GM21381 (cell line): ENCODE results near the gene PCBP3.
"Not testable (repeated sequence)": the region's sequence is repeated elsewhere in the genome, so short reads cannot be mapped to it uniquely, and the experiment has no call there.

Experiments
- ATAC-seq: cut with Tn5 transposase; IDR thresholded peaks from one replicate; pipeline ENCODE4 v1.9.1; 2021; ENCODE audit warnings: mild to moderate bottlenecking, moderate library complexity; ENCODE audit not compliant: unreplicated experiment

Gene PCBP3

GRCh38 chr21:45869121-45870007, 225.8 kb downstream of the PCBP3 start:
- ATAC-seq = no peak

DNA sequence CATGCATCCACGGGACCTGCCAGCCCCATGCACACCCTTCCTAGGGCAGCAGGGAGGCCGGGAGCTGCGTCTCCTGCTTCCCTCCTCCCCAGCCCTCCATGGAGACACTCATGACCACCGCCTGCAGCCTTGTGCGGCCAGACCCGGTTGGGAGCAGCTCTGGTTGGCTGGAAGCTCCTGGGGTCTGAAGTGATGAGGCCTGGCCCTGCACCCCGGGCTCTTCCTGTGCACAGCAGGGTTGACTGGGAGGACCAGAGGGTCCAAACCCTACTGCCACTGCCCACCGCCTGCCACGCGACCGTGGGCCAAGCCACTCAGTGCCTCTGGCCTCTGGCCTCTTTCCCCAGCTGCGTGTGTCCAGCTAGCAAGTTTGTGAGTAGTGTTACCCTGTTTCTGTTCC, 226.9 kb downstream of the PCBP3 start:
- no peak for ATAC-seq

DNA sequence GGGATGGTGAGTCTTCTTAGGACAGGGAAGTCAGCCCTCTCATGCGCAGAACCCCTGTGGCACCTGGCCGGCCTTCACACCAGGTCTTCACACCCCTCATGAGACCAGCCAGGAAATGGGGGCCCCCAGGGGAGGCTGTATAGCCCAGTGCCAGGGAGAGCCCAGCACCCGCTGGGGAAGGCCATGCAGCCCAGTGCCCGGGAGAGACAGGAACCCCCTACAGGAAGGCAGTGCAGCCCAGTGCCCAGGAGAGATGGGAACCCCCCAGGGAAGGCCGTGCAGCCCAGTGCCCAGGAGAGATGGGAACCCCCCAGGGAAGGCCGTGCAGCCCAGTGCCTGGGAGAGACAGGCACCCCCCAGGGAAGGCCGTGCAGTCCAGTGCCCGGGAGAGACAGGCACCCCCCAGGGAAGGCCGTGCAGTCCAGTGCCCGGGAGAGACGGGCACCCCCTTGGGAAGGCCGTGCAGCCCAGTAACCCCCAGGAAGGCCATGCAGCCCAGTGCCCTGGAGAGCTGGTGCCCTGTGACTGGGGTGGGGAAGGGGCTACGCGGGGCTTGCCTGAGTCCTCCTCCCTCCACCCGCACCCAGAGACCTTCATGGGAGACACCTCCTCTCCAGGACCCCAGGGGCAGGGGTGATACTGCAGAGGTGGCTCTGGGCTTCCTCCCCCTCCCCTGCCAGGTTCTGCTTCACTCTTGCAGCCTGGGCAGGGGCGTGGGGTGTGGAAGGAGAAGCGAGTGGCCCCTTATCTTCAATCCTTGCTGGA, 227.5 kb downstream of the PCBP3 start:
- ATAC-seq = no peak

DNA sequence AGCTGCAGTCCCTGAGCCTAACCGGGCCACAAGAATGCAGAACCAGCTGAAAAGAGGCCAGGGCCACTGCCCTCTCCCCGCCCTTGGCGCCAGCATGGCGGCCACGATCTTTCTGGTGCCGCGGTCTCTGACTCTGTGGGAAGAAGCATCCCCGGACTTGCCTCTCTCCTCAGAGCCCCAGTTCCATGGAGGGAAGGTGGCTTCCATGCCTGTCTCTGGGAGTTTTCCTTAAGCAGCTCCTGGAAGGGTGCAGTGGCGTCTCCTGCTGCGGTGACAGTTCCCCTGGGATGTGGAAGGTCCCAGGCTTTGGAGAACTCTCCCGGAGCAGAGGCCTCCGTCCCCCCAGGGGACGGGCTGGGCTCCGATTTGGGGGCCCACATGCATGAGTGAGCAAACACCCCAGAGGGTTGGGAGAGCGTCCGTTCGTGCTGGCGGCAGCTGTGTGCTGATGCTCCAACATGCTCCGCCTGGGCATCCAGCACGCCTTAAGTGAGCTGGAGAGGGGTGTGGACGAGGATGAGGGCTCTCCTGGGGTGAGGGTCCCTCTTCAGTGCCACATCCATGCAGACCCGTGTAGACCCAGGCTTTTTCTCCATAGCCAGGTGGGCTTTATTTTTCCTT, 228.2 kb downstream of the PCBP3 start:
- no peak for ATAC-seq

GRCh38 chr21:45872471-45872870, 228.9 kb downstream of the PCBP3 start:
- ATAC-seq = no peak

DNA sequence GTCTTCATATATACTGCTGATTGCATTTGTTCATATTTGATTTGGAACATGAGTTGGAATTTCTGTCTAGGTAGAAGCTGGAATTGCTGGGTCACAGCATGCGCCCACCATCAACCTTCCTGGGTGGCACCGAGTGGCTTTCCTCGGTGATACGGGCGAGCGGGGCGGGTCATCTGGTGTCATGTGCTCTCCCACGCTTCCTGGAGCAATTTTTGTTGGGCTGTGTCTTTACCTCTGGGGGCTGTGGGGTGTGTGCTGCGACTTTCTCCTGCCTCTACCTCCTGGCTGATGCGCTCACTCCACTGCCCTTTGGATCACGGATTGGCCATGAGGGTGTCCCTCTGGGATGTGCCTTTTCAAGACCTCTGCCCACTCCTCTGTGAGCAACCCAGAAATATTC, 229.4 kb downstream of the PCBP3 start:
- ATAC-seq = no peak

GRCh38 chr21:45873418-45873817, 229.9 kb downstream of the PCBP3 start:
- no peak for ATAC-seq

- ATAC-seq = no peak
Observed at GRCh38 chr21:45873866-45874265, 230.3 kb downstream of the PCBP3 start.

- ATAC-seq = no peak
Observed at GRCh38 chr21:45874716-45875415, 231.3 kb downstream of the PCBP3 start.

DNA sequence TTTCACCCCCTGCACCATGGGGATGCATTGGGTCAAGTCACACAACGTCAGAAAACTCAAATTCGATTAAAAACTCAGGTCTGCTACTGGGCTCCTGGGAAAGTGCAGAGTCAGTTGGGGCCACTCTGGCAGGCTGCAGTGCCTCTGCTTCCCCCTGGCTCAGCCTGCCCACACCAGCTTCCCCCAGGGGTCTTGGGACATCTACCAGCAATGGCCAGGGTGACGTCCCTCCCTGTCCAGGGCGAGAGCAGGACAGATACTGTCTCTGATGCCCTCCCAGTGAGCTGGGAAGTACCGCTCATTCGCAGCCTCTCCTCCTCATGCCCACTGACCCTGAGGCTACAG, 231.9 kb downstream of the PCBP3 start:
- ATAC-seq = no peak

DNA sequence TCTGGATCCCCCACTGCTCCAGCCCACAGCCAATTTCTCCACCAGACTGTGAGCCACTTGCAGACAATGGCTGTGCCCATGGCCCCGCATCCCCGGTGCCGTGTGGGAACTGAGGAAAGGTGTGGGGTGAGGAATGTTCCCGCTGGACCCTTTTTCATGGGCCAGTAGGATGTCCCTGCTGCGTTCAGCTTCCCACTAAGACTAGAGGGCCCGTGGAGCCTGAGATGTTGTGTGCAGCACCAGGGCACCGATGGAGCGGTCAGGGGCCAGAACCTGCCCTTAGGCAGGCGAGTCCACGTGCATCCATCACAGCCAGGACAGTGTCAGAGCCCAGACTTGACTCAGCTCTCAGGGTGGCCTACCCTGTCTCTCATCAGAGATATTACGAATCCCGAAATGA, 232.4 kb downstream of the PCBP3 start:
- no peak for ATAC-seq

DNA sequence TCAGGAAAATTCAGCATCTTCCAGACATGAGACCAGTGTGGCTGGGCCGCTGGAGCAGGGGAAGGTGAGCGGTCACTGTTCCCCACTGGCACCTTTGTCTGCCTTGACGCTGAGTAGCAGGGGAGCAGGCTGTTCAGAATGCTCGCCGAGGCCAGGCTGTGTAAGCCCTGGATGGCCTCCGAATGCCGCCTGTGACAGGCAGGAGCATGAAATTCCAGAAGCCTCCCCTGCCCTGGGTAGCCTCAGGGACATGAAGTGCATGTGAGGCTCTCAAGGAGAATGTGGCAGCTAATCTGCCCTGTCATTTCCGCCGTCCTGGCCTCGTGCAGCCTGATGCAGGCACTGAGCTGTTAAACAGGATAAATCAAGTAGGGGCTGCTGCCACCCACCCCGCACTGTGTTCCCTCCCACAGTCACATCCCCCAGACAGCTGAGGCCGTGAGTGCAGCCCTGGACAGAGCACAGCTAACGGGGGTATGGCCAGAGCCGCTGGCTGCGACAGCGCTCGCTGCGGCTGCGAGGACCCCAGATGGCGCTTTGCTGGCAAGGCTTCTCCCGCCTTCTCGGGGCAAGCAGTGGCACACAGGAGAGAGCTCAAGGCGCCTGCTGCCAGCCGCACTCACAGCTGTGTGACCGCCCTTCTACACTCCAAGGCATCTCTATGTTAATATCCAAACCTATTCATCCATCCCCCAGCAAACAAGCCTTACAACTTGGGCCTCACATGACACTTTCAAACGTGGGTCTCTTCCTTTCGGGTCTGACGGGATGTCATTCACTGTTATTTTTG, 233.1 kb downstream of the PCBP3 start:
- ATAC-seq = no peak

GRCh38 chr21:45877171-45877438, 233.6 kb downstream of the PCBP3 start:
- ATAC-seq = no peak

- ATAC-seq = no peak
Observed at GRCh38 chr21:45877821-45878469, 234.4 kb downstream of the PCBP3 start.

DNA sequence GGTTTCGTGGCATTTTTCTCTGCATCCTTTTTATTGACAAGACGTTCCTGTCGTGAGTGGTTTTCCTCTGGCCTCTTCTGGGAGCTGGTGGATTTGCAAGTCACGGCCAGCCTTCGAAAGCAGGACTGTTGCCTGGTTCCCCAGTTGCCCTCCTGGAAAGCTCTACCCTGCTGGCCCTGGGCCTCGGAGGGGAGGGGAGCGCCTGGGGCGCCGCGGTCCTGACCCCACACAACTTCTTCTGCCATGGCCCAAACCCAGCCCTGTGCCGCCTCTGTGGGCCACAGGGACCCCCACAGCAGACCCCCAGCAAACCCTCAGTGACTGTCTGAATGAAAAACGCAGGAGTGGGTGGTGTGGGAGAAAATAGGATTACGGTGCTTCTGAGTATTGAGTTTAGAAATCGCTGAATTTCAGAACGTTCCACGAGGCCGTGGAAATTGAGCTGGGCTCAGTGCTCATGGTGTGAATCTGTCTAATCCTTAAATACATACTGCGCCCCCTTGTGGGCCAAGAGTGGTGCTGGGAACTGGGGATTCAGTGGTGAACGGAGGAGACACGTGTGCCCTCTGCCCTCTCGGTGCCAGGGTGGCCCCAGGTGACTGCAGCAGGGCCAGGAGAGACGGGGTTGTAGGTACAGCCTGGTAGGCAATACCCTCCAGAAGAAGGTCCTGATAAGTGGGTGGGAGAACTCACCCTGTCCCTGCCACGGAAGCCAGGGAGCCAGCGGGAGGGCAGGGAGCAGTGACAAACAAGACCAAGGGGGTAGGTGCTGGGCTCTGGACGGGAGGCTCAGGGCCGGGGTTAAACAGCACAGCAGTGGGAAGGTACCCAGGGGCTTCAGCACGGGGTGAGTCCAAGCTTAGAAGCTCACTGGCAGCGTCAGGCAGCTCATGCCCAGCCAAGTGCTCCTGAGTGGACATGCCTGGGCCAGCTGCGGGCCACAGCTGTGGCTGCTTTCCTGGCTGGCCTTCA, 236.9 kb downstream of the PCBP3 start:
- no peak for ATAC-seq

DNA sequence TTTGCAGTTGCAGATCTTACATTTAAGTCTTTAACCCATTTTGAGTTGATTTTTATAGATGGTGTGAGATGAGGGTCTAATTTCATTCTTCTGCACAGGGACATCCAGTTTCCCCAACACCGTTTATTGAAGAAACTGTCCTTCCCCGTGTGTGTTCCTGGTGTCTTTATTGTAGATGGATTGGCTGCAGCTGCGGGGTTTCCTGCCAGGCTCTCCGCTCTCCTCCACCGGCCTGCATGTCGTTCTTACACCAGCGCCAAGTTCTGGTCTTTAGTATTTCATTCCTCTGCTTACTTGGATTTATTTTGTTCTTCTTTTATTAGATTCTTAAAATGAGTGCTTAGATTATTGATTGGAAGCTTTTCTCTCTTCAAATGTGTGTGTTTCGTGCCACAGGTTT, 239.1 kb downstream of the PCBP3 start:
- no peak for ATAC-seq

DNA sequence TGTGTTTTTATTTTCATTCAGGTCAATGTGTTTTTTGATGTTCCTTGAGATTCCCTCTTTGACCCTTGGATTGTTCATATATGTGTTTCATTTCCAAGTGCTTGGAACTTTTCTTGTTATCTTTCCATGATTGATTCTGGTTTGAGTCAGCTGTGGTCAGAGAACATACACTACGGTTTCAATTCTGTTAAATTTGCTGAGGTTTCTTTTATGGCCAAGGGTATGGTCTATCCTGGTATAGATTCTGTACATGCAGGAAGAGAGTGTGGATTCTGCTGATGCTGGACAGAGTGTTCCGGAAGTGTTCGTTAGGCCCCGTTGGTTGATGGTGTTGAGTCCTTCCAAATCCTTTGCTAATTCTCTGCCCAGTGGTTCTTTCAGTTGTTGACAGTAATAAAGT, 239.6 kb downstream of the PCBP3 start:
- no peak for ATAC-seq

DNA sequence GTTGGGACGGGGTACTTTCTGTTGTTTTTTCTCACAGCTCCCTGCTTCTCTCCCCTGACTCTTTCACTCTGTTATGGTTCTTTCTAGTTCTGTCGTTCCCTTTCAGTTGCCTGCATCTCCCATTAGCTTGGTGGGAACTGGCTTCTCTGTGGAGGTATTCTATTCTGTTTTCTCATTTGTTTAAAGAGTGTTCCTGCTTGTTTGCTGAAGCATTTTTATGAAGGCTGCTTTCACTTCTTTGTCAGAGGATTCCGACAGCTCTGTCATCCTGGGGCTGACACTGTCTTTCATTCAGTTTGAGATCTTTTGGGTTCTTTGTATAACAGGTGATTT, 242.0 kb downstream of the PCBP3 start:
- no peak for ATAC-seq

- not testable (repeated sequence) for ATAC-seq
Observed at GRCh38 chr21:45885930-45886601, 242.5 kb downstream of the PCBP3 start.
